PC-9 (cell line): ENCODE results near the gene RHBDD3.

ENCODE experiments used
- EZH2 ChIP-seq: fragments of 200-600 bp; sonication (generic); IDR thresholded peaks from 2 replicates; pipeline ENCODE4 v1.8.0; 2017; ENCODE audit warnings: antibody characterized with exemption, low read depth
- TF ChIP-seq, protein P1 (sequence below): fragments of 200-600 bp; sonication (generic); conservative IDR thresholded peaks from 2 replicates; pipeline ENCODE4 v1.6.1; 2017; ENCODE audit warnings: mixed run types, antibody characterized with exemption, mild to moderate bottlenecking, moderate library complexity

DNA sequence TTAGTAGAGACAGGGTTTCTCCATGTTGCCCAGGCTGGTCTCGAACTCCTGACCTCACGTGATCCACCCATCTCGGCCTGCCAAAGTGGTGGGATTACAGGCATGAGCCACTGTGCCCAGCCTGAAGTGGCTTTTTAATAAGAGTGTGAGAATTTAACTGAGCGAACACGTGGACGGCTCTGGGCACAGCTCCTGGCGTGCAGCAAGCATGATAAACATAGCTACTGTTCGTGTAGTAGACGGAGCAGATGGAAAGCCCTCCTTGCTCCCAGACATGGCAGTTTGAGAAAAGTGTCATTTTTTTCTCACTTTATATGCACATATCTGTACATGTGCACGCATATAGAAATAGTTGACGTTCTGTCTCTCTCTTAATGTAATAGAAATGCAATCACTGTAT lies 55.0 kb downstream of the RHBDD3 start:
- TF ChIP-seq, protein P1, sequence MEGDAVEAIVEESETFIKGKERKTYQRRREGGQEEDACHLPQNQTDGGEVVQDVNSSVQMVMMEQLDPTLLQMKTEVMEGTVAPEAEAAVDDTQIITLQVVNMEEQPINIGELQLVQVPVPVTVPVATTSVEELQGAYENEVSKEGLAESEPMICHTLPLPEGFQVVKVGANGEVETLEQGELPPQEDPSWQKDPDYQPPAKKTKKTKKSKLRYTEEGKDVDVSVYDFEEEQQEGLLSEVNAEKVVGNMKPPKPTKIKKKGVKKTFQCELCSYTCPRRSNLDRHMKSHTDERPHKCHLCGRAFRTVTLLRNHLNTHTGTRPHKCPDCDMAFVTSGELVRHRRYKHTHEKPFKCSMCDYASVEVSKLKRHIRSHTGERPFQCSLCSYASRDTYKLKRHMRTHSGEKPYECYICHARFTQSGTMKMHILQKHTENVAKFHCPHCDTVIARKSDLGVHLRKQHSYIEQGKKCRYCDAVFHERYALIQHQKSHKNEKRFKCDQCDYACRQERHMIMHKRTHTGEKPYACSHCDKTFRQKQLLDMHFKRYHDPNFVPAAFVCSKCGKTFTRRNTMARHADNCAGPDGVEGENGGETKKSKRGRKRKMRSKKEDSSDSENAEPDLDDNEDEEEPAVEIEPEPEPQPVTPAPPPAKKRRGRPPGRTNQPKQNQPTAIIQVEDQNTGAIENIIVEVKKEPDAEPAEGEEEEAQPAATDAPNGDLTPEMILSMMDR, result no peak
- no peak for TF ChIP-seq EZH2
